Muscle layer of duodenum (tissue), 2 donors: ENCODE measurements around the gene ZNF516.

Experiments
- H3K27ac ChIP-seq: one replicate; pipeline ENCODE4 v1.7.0; 2013; ENCODE audit warnings: mild to moderate bottlenecking, low read length
- H3K27me3 ChIP-seq: one replicate; pipeline ENCODE4 v1.7.0; 2013; ENCODE audit warnings: low read depth, mild to moderate bottlenecking, control low read depth, low read length
- H3K36me3 ChIP-seq, 2 donors: one replicate each; pipeline ENCODE4 v1.7.0; 2013; ENCODE audit warnings: low read length in 2 of 2, control low read depth in 1 of 2, mild to moderate bottlenecking in 1 of 2; ENCODE audit not compliant: insufficient read depth in 2 of 2, control insufficient read depth in 1 of 2
- H3K4me1 ChIP-seq, 2 donors: one replicate each; pipeline ENCODE4 v1.7.0; 2013; ENCODE audit warnings: low read length in 2 of 2, mild to moderate bottlenecking in 2 of 2, control low read depth in 1 of 2, moderate library complexity in 1 of 2; ENCODE audit not compliant: insufficient read depth in 2 of 2, control insufficient read depth in 1 of 2
- H3K4me3 ChIP-seq, 2 donors: one replicate each; pipeline ENCODE4 v1.7.0; 2013; ENCODE audit warnings: low read length in 2 of 2, low read depth in 1 of 2, mild to moderate bottlenecking in 1 of 2
- H3K9me3 ChIP-seq, 2 donors: one replicate each; pipeline ENCODE4 v1.7.0; 2013; ENCODE audit warnings: low read length in 2 of 2, control low read depth in 1 of 2, mild to moderate bottlenecking in 1 of 2; ENCODE audit not compliant: control insufficient read depth in 1 of 2
- donor health status: healthy.

Gene ZNF516

GRCh38 chr18:76386886-76387285 is 108.2 kb downstream of the ZNF516 start:
- no peaks in the 10 kb centered on the region for H3K9me3 ChIP-seq
- no peaks in the 10 kb centered on the region for H3K36me3 ChIP-seq
- no peak overlapping the region for H3K27ac ChIP-seq
- H3K27me3 ChIP-seq, result no peaks in the 10 kb centered on the region
- no peak overlapping the region for H3K4me3 ChIP-seq
- H3K4me1 ChIP-seq, result peaks cover 6 to 29% of the 10 kb centered on the region in 2 donors

GRCh38 chr18:76386071-76386470 is 109.0 kb downstream of the ZNF516 start:
- Histone ChIP-seq H3K27me3 (no peaks in the 10 kb centered on the region), H3K27ac (no peak overlapping the region), H3K4me3 (no peak overlapping the region), H3K9me3 (no peaks in the 10 kb centered on the region), H3K36me3 (no peaks in the 10 kb centered on the region), H3K4me1 (peaks cover 6 to 29% of the 10 kb centered on the region in 2 donors)

GRCh38 chr18:76385681-76385975 is 109.4 kb downstream of the ZNF516 start:
- no peak overlapping the region for H3K4me3 ChIP-seq
- H3K27me3 ChIP-seq, result no peaks in the 10 kb centered on the region
- H3K4me1 ChIP-seq, result peaks cover 6 to 29% of the 10 kb centered on the region in 2 donors
- H3K27ac ChIP-seq, result no peak overlapping the region
- H3K36me3 ChIP-seq, result no peaks in the 10 kb centered on the region
- H3K9me3 ChIP-seq, result no peaks in the 10 kb centered on the region

GRCh38 chr18:76384861-76385680 is 110.0 kb downstream of the ZNF516 start:
- Histone ChIP-seq H3K36me3 (peaks cover 1 to 2% of the 10 kb centered on the region in 2 donors), H3K4me3 (no peak overlapping the region), H3K27ac (no peak overlapping the region), H3K4me1 (peaks cover 4 to 23% of the 10 kb centered on the region in 2 donors), H3K27me3 (no peaks in the 10 kb centered on the region), H3K9me3 (no peaks in the 10 kb centered on the region)

GRCh38 chr18:76384114-76384790 is 110.8 kb downstream of the ZNF516 start:
- peaks cover 5 to 10% of the 10 kb centered on the region in 2 donors for H3K36me3 ChIP-seq

GRCh38 chr18:76383636-76384035 is 111.4 kb downstream of the ZNF516 start:
- Histone ChIP-seq H3K4me1 (peaks cover 0 to 9% of the 10 kb centered on the region in 2 donors), H3K36me3 (peaks cover 5 to 16% of the 10 kb centered on the region in 2 donors), H3K9me3 (no peaks in the 10 kb centered on the region), H3K27me3 (no peaks in the 10 kb centered on the region), H3K27ac (no peak overlapping the region), H3K4me3 (no peak overlapping the region)

More at GRCh38 chr18:76384114-76384790, 110.8 kb downstream of the ZNF516 start:
- no peaks in the 10 kb centered on the region for H3K9me3 ChIP-seq
- no peaks in the 10 kb centered on the region for H3K27me3 ChIP-seq
- H3K4me1 ChIP-seq, result peaks cover 0 to 15% of the 10 kb centered on the region in 2 donors
- H3K4me3 ChIP-seq, result no peak overlapping the region
- no peak overlapping the region for H3K27ac ChIP-seq

GRCh38 chr18:76382275-76382674 is 112.8 kb downstream of the ZNF516 start:
- Histone ChIP-seq H3K4me3 (no peak overlapping the region), H3K27me3 (no peaks in the 10 kb centered on the region), H3K9me3 (no peaks in the 10 kb centered on the region), H3K4me1 (peaks cover 0 to 2% of the 10 kb centered on the region in 2 donors), H3K36me3 (peaks cover 5 to 25% of the 10 kb centered on the region in 2 donors), H3K27ac (no peak overlapping the region)

- Histone ChIP-seq H3K4me3 (no peak overlapping the region), H3K9me3 (no peaks in the 10 kb centered on the region), H3K36me3 (peaks cover 5 to 25% of the 10 kb centered on the region in 2 donors), H3K27ac (no peak overlapping the region), H3K4me1 (peaks cover 0 to 2% of the 10 kb centered on the region in 2 donors), H3K27me3 (no peaks in the 10 kb centered on the region)
These were observed 114.1 kb downstream of the ZNF516 start for GRCh38 chr18:76380791-76381405.

- Histone ChIP-seq H3K27ac (no peak overlapping the region), H3K4me1 (peaks cover 0 to 2% of the 10 kb centered on the region in 2 donors), H3K4me3 (no peak overlapping the region), H3K36me3 (peaks cover 5 to 25% of the 10 kb centered on the region in 2 donors), H3K9me3 (no peaks in the 10 kb centered on the region), H3K27me3 (no peaks in the 10 kb centered on the region)
These were observed 114.8 kb downstream of the ZNF516 start for GRCh38 chr18:76380127-76380729.

- Histone ChIP-seq H3K4me3 (no peak overlapping the region), H3K4me1 (peaks cover 0 to under 1% of the 10 kb centered on the region in 2 donors), H3K27ac (no peak overlapping the region)
These were observed 115.6 kb downstream of the ZNF516 start for GRCh38 chr18:76379226-76380126.

More at GRCh38 chr18:76379226-76380126, 115.6 kb downstream of the ZNF516 start:
- no peaks in the 10 kb centered on the region for H3K9me3 ChIP-seq
- H3K36me3 ChIP-seq, result peaks cover 5 to 25% of the 10 kb centered on the region in 2 donors
- H3K27me3 ChIP-seq, result no peaks in the 10 kb centered on the region
